ENCODE results near the gene MACROD2.

The MACROD2 gene

GRCh38 chr20:14193443-14193842 lies 198.1 kb downstream of the MACROD2 start:
- H3K36me3 ChIP-seq (ENCODE audit: control insufficient read depth in 2 of 2, insufficient read depth in 1 of 2, low read length in 2 of 2), result no peaks in the 10 kb centered on the region
- H3K27ac ChIP-seq (ENCODE audit: extremely low read depth, low read depth, low read length), result no peak overlapping the region
- H3K4me3 ChIP-seq (ENCODE audit: low read depth, low read length), result no peak overlapping the region
- TF ChIP-seq ZBTB10 (tag by site-specific recombination; IDR thresholded peaks at IDR 0.05) (no peak), ZNF221 (tag by site-specific recombination; IDR thresholded peaks at IDR 0.05; ENCODE audit: borderline replicate concordance) (no peak), ZBTB11 (tag by site-specific recombination; conservative IDR thresholded peaks at IDR 0.05; ENCODE audit: low read depth) (no peak)
- ChIA-PET POLR2A (no interaction called here), CTCF (interaction anchor here (0.6 to 1.6 kb wide), 4 partner anchors 8 to 71 kb away, joined by 3 to 4 read pairs (median 3); no protein-coding TSS in a partner anchor)
- no peaks in the 10 kb centered on the region for H3K4me1 ChIP-seq (ENCODE audit: control insufficient read depth, insufficient read depth, low read length)
- H3K9me3 ChIP-seq (ENCODE audit: control insufficient read depth, insufficient read depth, low read depth, low read length), result no peaks in the 10 kb centered on the region

- Histone ChIP-seq H3K4me1 (ENCODE audit: control insufficient read depth, insufficient read depth, low read length) (no peaks in the 10 kb centered on the region), H3K4me3 (ENCODE audit: low read depth, low read length) (no peak overlapping the region), H3K9me3 (ENCODE audit: control insufficient read depth, insufficient read depth, low read depth, low read length) (no peaks in the 10 kb centered on the region), H3K36me3 (ENCODE audit: control insufficient read depth in 2 of 2, insufficient read depth in 1 of 2, low read length in 2 of 2) (no peaks in the 10 kb centered on the region), H3K27ac (ENCODE audit: extremely low read depth, low read depth, low read length) (no peak overlapping the region)
- ChIA-PET POLR2A (no interaction called here), CTCF (interaction anchor here (0.9 to 1.6 kb wide), 5 partner anchors 8 to 140 kb away, joined by 3 to 8 read pairs (median 4); no protein-coding TSS in a partner anchor)
- no peak for TF ChIP-seq ZNF768 (tag by site-specific recombination; IDR thresholded peaks at IDR 0.05)
Measured at GRCh38 chr20:14193885-14194284, 198.6 kb downstream of the MACROD2 start.

GRCh38 chr20:14197097-14197496 lies 201.8 kb downstream of the MACROD2 start:
- Histone ChIP-seq H3K9me3 (ENCODE audit: control insufficient read depth, insufficient read depth, low read depth, low read length) (no peaks in the 10 kb centered on the region), H3K4me1 (ENCODE audit: control insufficient read depth, insufficient read depth, low read length) (no peaks in the 10 kb centered on the region), H3K27ac (ENCODE audit: extremely low read depth, low read depth, low read length) (no peak overlapping the region), H3K4me3 (ENCODE audit: low read depth, low read length) (no peak overlapping the region), H3K36me3 (ENCODE audit: control insufficient read depth in 2 of 2, insufficient read depth in 1 of 2, low read length in 2 of 2) (no peaks in the 10 kb centered on the region)
- ChIA-PET POLR2A (no interaction called here), CTCF (interaction anchor here (0.6 to 0.8 kb wide), 2 partner anchors 12 to 1054 kb away, joined by 4 to 8 read pairs; no protein-coding TSS in a partner anchor)
- TF ChIP-seq ZNF629 (tag by site-specific recombination; IDR thresholded peaks at IDR 0.05) (no peak), ZNF664 (tag by site-specific recombination; IDR thresholded peaks at IDR 0.05) (no peak), ZNF571 (tag by site-specific recombination; IDR thresholded peaks at IDR 0.05) (no peak), ZNF10 (tag by site-specific recombination; IDR thresholded peaks at IDR 0.05) (no peak), ZNF16 (tag by site-specific recombination; IDR thresholded peaks at IDR 0.05; ENCODE audit: low read depth) (no peak), ZNF157 (tag by site-specific recombination; IDR thresholded peaks at IDR 0.05) (no peak), MZF1 (tag by site-specific recombination; IDR thresholded peaks at IDR 0.05; ENCODE audit: borderline replicate concordance) (no peak), ZNF626 (tag by site-specific recombination; IDR thresholded peaks at IDR 0.05) (no peak), ZNF302 (tag by site-specific recombination; IDR thresholded peaks at IDR 0.05; ENCODE audit: low read depth) (no peak), ZNF449 (tag by site-specific recombination; IDR thresholded peaks at IDR 0.05) (no peak), ZNF391 (tag by site-specific recombination; IDR thresholded peaks at IDR 0.05; ENCODE audit: borderline replicate concordance, low read depth) (no peak), ZNF416 (tag by site-specific recombination; IDR thresholded peaks at IDR 0.05) (no peak), HOXC10 (CRISPR knock-in tag; IDR thresholded peaks at IDR 0.05) (no peak), ZNF561 (tag by site-specific recombination; IDR thresholded peaks at IDR 0.05; ENCODE audit: borderline replicate concordance) (no peak), ZNF433 (tag by site-specific recombination; IDR thresholded peaks at IDR 0.05; ENCODE audit: low read depth) (no peak), ZNF280C (tag by site-specific recombination; IDR thresholded peaks at IDR 0.05) (no peak)
